Stimulated activated CD4-positive, alpha-beta T cell treated with anti-CD3 and anti-CD28 coated beads, Interleukin-2, amount 100 ng/mL, for 48 hours (primary cell): Measurements from ENCODE around the gene ABL1.
"Not testable (repeated sequence)": the region's sequence is repeated elsewhere in the genome, so short reads cannot be mapped to it uniquely, and the experiment has no call there.

ENCODE experiments used
- DNase-seq, 2 donors: peaks; one replicate each; pipeline ENCODE4 v3.0.0-alpha.2; 2020

Gene ABL1

DNA sequence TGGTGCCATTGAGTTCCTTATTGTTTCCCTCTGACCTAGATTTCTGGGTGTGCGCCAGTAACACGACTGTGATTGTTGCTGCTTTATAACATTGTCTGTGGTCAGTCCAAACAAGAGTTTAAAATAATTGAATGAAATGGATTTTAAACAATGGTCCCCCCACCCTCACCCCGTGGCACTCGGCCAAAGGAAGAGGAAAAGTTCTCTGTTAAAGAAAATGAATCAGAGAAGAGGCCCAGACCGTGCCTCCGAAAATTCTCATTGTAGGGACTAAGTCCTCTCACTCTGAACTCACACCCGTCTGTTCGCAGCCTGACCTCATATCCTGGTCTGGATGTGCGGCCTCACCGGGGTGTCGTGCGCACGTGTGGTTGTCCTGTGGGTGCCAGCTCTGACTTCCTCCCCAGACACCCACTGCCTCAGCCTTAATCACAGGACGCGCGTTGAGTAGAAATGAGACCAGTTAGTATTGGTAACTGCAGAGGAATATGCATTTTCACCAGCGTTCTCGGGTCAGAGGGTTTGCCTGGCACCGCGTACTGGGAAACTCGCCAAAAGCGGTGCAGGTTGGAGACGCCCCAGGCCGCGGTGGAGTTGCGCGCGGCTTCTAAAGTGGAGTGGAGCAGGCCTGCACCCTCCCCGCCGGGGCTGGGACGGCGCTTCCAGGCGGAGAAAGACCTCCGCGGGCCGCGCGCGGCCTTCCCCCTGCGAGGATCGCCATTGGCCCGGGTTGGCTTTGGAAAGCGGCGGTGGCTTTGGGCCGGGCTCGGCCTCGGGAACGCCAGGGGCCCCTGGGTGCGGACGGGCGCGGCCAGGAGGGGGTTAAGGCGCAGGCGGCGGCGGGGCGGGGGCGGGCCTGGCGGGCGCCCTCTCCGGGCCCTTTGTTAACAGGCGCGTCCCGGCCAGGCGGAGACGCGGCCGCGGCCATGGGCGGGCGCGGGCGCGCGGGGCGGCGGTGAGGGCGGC, at the start of gene ABL1:
Gene ABL1 (plus strand): TSS at position 884 of the 966 bp plus-strand sequence. CDS start 193 bp downstream, outside the sequence.
- DNase-seq = peak; percentile 60 to 63

GRCh38 chr9:130785940-130786508, 49.0 kb upstream of the ABL1 start:
- no peak for DNase-seq

DNA sequence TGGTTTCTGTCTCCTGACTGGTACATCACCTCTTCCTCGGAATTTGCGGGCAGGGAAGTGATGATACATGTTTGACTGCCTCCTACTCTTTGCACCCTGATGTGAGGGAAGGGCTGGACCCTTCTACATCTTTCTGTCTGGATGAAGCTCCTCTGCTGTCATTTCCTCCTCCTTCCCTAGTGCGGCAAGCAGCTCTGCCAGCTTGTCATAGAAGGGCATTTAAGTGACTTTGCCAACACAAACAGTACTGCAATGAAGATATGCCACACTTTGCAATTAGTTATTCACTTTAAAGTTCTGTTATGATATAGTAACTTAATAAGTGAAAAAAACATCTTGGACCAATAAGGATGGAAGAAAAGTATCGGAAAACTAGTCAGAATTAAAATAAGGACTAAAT, 48.5 kb upstream of the ABL1 start:
- DNase-seq = no peak

DNA sequence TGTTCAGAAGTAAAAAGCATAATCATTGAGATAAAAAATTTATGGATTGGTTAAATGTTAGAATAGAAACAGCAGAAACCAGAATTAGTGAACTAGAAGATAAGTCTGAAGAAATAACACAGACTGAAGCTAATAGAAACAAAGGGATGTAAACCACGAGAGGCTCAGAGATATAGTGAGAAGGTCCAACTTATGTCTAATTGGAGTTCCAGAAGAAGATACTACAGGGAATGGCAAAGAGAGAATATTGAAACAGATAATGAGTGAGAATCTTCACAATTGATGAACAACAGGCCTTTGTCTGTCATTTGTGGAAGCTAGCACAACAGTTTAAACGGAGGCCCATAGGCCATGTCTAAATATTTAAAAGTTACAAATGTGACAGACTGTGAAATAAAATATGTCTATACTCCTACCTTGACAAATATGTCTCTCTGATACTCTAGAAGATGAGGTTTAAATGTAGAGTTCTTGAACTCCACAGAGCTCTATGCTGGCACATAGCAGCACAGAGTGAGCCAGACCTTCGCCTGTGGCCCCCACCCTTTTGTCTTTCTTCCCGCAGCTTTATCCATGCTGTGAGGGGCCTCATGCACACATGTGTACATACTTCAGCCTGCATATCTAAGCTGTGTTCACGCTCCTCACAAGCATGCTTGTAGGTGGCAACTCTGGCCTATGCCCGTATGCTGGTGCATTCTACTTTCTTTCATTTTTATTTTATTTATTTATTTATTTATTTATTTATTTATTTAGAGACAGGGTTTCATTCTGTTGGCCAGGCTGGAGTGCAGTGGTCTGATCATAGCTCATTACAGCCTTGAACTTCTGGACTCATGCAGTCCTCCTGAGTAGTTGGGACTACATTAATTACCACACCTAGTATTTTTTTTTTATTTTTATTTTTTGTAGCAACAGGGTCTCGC, 45.0 kb upstream of the ABL1 start:
- DNase-seq = no peak

DNA sequence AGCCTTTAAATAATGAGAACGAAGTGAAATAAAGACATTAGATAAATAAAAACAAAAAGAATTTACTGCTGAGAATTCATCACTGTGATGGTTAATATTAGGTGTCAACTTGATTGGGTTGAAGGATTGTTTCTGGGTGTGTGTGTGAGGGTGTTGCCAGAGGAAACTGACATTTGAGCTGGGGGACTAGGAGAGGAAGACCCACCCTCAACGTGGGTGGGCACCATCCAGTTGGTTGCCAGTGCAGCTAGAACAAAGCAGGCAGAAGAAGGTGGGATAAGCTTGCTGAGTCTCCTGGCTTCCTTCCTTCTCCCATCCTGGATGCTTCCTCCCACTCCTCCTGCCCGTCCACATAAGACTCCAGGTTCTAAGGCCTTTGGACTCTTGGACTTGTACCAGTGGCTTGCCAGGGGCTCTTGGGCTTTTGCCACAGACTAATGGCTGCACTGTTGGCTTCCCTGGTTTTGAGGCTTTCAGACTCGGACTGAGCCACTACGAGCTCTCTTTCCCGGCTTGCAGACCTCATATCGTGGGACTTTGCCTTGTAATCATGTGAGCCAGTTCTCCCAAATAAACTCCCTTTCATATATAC, 43.7 kb upstream of the ABL1 start:
- DNase-seq = no peak

DNA sequence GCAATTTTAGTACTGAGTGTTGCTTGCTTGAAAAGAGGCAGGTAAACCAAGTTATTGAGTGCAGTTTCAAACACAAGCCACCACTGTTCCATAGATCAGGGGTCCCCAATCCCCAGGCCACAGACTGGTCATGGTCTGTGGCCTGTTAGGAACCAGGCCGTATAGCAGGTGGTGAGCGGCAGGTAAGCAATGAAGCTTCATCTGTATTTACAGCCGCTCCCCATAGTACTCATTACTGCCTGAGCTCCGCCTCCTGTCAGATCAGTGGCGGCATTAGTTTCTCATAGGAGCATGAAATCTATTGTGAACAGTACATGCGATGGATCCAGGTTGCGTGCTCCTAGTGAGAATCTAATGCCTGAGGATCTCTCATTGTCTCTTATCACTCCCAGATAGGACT, 41.5 kb upstream of the ABL1 start:
- DNase-seq = no peak

GRCh38 chr9:130794021-130794420, 41.0 kb upstream of the ABL1 start:
- DNase-seq = not testable (repeated sequence)

DNA sequence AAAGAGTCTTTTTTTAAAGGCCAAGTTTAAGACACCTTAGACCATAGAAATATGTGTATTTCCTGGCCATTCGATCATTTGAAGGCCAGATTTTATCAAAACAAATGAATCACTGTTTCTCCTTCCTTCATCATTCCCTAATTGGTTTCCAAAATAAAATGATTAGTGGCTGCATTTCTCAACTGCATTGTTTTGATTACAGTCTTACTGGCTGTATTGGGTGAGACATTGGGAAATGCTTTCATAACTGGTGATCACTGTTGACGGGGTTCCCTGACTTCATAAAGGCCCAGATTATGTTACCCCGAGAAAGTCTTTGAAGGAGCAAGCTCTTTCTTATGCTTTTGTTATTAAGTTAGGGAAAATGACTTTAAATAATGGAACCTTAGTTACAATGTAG, 40.6 kb upstream of the ABL1 start:
- not testable (repeated sequence) for DNase-seq

DNA sequence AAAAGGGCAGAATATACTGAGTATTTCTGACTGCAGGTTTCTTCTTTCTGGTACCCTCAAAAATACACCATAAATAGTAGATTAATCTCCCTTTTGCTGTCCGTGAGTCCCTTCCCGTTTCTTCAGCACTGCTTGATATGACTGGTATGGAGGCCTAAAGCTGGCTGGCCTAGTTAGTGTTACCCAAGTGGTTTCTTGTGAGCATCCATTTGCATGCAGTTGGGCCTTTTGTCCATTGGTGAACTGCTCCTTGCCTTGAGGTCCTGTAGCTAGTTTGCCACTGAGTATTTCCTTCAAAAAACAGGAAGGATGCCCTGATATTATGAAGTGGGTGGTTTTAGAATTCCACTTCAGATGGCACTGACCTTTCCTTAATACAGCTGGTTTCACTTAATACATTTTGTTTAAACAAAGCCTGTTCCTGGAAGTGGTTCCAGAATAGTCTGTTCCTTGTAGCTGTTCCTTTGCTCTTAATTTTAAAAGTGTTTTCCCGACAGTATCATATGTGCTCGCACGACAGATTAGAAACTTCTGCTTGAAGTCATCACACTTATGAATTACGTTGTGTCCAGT, 40.0 kb upstream of the ABL1 start:
- DNase-seq = no peak

GRCh38 chr9:130803116-130803515, 31.9 kb upstream of the ABL1 start:
- not testable (repeated sequence) for DNase-seq

DNA sequence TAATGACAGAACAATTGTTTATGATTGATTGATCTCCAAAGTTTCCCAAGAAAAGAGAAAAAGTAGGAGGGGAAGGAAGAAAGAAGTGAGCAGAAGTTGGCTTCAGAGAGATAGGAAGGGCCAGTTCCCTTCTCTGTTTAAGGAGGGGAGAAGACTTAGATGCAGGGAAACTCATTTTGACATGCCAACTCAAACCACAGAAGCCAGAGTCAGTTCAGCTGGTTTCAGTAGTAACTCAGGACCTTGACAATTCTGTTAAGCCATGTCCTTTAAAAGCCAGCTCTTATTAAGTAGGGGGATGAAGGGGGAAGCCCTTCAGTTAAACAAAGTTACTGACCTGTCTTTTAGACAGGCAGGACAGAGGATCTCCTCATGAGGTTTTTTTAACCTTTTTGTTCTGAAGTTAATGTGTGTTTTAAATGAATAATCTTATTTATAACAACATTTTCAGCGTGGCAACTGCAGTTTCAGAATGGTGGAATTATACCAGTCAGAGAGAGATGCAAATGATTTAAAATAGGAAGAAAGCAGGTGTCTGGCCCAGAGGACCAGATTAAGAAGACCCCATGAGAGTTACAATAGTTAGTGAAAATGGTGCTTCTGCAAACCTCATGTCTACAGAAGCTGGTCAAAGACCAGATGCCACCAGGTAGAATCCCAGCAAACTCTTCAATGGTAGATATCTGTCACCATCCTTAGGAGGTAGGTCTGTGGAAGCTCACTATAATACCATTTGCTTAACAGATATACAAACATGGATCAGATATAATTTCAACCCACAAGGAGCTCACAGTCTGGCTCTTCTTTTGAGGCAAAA, 29.3 kb upstream of the ABL1 start:
- DNase-seq = no peak

GRCh38 chr9:130806327-130806716, 28.7 kb upstream of the ABL1 start:
- no peak for DNase-seq

DNA sequence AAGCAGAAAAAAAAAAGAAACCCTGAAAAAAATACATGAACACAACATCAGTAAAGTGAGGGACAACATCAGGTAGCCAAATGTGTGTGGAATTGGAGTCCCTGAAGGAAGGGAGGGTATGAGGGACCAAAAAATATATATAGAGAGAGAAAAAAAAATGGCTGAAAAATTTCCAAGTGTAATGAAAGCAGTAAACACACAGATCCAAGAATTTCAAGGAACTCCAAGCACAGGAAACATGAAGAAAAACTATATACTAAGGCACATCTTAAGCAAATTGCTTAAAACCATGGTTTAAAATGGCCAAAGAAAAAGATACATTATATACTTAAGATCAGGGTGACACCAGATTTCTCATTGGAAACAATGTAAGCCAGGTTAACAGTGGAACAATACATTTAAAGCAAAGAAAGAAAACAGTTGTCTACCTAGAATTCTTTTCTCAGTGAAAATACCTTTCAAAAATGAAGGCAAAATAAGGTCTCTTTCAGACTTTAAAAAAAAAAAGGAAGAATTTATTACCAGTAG, 24.4 kb upstream of the ABL1 start:
- no peak for DNase-seq

DNA sequence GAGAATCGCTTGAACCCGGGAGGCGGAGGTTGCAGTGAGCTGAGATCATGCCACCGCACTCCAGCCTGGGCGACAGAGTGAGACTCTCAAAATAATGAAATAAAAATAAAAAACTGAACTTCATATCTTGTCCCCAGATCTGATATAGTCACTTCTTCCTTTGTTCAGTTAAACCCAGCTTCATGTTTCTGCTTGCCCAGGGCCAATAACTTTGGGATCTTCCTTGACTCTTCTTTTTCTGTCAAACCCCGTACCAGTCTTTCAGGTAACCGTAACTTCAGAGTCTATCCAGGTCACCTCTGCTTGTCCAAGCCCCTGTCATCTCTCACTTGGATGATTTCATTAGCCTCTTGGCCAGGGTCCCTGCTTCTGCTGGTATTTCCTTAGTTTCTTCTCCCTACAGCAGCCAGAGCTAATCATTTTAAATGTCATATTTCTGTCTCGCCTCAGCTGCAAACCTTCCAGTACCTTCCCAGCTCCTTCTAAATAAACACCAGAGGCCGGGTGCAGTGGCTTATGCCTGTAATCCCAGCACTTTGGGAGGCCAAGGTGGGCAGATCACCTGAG, 19.7 kb upstream of the ABL1 start:
- no peak for DNase-seq

DNA sequence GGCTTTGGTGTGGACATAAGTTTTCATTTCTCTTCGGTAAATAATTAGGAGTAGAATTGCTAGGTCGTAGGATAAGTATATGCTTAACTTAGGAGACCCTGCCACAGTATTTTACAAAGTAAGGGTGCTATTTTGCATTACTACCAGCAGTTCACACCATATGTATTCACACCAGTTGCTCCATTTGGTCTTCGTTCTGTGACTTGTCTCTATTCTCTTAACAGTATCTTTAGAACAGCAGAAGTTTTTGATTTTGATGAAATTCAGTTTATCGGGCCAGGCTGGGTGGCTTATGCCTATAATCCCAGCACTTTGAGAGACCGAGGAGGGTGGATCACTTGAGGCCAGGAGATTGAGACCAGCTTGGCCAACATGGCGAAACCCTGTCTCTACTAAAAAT, 17.1 kb upstream of the ABL1 start:
- no peak for DNase-seq

DNA sequence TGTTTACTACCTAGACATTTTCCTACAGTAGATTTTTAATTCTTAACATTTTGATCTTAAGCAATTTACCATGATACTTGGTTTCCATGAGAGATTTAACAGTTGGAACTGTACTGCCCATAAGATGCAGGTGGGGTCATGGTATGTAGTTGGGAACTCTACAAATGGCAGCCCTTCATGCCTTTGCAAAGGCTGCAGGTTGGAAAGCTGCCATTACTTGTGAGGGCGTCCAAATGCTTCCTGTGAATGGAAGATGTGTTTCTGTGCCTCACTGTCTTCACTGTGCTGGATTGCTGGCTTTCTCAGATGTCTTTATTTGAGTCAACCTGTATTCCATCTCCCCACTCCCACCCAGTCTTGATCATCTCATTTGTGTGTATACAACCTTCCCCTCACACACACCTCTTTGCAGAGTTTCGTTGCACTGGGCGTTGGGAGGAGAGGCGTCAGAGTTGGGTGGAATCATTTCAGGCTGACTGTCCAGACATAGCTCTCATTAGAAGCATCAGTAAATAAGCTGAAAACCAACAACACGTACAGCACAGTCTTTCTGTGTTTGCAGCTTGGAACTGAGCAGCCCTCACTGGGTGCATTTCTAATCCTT, 14.8 kb upstream of the ABL1 start:
- no peak for DNase-seq

DNA sequence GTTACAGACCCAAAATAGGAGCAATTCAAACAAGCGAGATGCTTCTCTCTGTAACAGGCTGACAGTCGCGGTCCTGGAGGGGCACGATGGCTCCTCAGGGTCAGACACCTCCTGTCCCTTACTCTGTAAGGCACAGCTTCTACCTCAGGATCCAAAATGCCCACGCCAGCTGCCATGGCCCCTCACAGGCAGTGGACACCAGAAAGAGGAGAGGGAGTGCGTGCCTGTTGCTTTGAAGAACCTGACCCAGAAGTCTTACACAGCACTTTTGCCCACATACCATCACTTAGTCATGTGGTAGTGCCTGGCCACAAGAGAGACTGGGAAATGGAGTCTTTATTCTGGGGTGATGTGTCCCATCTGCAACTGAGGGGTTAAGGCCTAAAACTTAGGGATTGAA, 11.6 kb upstream of the ABL1 start:
- DNase-seq = no peak

DNA sequence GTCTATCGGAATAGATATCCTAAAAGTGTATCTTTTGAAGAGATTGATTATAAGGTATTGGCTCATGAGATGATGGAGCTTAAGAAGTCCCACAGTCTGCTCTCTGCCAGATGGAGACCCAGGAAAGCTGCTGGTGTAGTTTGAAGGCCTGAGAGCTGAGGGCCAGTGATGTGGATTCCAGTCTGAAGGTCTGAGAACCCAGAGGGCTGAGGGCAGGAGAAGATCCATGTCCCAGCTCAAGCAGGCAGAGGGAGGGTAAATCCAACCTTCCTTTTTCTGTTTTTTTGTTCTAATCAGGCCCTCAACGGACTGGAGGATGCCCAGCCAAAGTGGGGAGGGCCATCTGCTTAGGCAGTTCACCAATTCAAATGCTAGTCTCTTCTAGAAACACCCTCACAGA, 11.0 kb upstream of the ABL1 start:
- no peak for DNase-seq

DNA sequence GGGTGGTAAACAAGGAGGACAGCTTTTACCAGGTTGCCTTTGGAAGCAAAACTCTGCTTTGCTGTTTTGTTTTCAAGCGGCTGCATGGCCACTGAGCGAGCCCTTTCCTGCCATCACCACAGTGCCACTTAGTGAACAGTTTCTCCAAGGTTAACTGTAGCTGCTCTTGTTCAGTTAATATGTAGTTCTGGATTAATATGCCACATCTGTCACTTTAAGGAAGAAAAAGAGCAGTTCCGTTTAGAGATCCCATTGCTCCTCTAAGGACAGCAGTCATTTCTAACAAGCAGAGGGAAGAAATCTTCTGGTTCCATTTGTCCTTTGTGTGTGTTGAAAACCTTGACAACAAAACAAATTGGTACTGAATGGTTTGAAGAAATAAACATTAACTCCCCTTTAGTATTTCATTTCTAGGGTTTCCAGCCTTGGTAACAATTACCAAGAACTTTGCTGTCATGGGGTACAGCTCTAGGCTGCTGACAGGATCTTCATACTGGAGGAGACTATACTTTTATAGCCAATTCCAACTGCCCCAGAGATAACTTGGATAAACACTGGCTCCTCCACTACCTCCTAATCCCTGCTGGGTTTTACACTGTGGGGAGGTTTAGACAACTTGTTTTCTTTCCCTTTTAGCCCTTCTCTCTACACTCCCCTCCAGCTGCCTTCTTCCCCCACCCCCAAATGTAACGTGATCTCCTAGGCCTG, 10.3 kb upstream of the ABL1 start:
- no peak for DNase-seq

DNA sequence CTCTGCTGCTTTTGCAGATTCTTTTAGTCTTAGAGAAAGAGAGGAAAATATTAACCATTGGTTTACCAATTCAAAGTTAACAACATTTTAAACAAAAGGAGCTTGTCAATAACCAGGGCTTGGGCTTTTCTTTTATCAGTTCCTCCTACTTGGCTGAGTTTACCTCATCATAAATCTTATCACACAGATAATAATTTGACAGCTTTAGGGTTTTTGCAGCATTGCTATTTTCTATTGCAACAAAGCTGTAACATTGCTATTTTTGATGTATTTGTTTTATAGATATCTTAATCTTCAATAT, 9.8 kb upstream of the ABL1 start:
- DNase-seq = no peak
